Fibroblast of skin of abdomen (primary cell): ENCODE measurements around the gene VIPR2.
"Not testable (repeated sequence)": the region's sequence is repeated elsewhere in the genome, so short reads cannot be mapped to it uniquely, and the experiment has no call there.

Source experiments
- DNase-seq: peaks from one replicate; pipeline ENCODE4 v3.0.0-alpha.2; 2013

Gene VIPR2

DNA sequence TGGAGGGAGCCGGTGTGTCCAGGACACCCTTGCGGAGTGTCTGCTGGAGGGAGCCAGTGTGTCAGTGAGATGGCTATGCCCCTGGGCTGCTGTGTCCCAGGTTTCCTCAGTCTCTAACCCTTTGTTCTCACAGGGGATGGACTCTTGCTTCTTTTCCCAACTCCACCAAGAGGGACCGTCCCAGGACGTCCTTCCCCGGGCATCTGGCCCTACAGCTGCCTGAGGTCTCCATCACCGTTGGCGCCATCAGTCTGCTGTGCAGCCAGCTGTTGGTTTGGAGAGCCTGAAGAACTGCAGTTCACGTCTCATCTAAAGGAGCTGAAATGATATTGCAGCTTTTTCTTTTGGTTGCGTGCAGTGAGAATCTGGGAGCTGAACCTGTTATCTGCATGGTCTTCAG, 136.2 kb downstream of the VIPR2 start:
- no peak for DNase-seq

DNA sequence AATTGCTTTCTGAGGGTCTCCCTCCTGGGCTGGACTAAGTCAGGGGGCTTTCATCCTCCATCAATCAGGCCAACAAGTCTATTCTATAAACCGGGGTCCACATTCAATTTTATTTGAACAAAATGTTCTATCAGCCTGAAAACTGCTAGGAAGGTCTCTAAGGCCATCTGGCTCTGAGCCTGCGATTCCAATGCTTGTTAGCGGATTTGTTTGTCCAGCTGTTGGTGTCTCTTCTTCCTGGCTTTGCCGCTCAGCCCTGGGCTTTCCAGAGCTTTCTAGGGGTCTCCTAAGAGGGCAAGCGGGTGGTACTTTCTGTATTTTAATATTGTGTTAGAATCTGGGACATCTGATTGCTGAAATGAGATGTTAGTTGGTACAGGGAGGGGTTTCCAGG, 136.7 kb downstream of the VIPR2 start:
- no peak for DNase-seq

DNA sequence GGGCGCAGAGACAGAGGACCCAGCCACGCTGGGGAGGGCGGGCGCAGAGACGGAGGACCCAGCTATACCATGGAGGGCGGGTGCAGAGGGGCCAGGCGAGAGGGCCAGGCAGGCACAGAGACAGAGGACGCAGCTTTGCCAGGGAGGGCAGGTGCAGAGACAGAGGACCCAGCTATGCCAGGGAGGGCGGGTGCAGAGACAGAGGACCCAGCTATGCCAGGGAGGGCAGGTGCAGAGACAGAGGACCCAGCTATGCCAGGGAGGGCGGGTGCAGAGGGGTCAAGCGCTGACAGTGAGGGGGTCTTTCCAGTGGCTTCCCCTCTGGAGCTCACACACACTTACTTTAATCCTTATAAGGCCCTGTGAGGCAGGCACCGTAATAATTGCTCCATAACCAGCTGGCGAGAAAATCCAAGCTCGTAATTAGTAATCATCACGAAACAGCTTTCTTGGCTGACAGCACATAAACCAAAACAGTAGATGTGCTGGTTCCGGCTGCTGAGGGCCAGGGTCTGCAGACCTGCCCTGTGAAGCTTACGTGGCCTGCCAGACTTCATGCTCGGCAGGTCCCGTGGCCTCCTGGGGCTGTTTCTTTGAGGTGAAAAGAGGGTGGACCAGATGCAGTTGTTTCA, 137.2 kb downstream of the VIPR2 start:
- DNase-seq, result no peak

DNA sequence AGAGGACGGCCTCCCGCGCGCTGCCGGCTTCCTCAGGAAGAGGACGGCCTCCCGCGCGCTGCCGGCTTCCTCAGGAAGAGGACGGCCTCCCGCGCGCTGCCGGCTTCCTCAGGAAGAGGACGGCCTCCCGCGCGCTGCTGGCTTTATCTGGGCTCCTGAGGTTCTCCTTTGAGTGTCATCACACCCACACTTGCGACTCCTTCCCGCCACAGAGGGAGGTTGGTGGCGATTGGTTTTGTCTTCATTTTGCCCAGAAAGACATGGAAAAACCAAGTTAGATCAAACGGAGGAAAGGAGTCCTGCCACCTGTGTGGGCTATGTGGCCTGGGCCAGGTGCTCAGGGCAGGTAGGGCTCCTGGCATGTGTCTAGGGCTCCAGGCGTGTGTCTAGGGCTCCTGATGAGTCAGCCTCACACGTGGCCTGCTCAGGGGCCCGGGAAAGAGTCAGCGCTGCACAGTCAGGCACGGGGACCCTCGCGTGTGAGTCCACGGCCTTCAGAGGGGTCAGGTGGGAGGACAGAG, 138.0 kb downstream of the VIPR2 start:
- no peak for DNase-seq

DNA sequence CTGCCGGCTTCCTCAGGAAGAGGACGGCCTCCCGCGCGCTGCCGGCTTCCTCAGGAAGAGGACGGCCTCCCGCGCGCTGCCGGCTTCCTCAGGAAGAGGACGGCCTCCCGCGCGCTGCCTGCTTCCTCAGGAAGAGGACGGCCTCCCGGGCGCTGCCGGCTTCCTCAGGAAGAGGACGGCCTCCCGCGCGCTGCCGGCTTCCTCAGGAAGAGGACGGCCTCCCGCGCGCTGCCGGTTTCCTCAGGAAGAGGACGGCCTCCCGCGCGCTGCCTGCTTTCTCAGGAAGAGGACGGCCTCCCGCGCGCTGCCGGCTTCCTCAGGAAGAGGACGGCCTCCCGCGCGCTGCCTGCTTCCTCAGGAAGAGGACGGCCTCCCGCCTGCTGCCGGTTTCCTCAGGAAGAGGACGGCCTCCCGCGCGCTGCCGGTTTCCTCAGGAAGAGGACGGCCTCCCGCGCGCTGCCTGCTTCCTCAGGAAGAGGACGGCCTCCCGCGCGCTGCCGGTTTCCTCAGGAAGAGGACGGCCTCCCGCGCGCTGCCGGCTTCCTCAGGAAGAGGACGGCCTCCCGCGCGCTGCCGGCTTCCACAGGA, 138.6 kb downstream of the VIPR2 start:
- not testable (repeated sequence) for DNase-seq

DNA sequence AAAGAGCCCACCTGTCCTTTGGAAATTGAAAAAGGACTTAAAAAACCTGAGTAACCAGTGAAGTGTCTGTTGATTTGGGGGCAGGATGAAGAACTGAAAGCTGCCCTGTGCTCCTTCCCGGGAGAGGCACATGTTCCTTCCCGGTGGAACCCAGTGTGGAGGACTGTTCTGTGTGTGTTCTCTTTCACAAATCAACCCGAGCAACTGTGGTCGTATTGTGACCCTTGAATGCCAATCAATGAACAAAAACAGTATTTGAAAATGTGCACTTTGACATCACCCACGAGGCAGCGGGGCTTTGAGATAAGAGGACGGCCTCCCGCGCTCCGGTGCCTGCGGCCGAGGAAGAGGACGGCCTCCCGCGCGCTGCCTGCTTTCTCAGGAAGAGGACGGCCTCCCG, 139.0 kb downstream of the VIPR2 start:
- DNase-seq, result no peak

DNA sequence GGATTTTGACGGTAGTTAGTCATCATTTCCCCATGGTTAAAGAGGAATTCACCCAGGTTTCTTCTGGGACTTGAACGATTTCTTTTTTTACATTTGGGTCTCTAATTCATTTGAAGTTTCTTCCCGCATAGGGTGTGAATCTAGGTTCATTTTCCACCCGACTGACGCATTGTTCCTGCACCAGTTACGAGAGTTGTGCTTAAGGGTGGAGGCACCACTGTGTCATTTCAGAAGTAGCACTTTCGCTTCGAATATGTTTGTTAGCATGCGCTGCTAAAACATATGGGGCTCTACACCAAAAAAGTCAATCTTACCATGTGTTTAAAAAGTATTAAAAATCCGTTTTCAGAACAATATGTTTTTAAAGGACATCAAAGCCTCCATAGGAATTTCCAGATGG, 140.3 kb downstream of the VIPR2 start:
- no peak for DNase-seq

DNA sequence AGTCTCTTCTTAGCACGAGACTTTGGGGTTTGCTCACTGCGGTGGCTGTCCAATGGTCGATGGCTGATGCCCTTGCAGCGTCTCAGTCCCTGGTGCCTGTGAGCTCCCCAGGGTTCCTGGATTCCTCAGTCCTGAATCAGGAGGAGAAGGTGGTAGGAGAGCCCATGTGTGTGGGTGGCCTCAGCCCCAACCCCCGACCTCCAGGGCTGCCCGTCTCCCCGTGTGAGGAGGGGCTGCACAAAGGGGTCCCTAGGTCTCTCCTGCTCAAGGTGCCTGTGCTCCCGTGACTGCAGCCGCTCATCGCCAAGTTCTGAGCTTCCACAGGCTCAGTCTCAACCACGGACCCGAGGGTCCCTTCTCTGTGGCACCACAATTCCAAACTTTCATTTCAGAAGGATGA, 142.9 kb downstream of the VIPR2 start:
- DNase-seq, result no peak

DNA sequence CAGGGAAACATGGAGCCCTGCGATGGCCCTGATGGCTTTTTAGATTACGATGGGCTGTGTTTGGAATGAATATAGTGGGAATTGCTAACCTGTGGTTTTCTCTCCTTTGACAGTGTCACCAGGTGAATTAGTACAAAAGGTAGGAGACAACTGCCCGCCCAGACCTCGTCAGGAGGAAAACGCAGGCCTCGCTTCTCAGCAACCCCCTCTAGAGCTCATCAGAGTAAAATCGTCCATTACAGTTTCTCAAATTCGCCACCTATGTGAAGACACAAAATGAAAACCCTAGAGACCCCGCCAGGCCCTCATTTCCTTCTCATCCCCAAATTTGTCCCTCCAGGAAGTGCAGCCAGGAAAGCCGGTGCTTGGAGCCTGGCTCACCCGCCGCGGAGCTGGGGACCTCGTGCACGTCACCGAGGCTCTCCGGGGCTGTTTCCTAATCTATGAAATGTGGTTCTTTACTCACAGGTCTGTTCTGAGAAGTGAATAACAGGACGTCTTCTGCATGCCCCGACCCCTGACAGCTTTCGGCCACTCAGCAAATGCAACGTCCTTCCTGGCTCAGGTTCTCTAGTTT, 143.7 kb downstream of the VIPR2 start:
- no peak for DNase-seq

DNA sequence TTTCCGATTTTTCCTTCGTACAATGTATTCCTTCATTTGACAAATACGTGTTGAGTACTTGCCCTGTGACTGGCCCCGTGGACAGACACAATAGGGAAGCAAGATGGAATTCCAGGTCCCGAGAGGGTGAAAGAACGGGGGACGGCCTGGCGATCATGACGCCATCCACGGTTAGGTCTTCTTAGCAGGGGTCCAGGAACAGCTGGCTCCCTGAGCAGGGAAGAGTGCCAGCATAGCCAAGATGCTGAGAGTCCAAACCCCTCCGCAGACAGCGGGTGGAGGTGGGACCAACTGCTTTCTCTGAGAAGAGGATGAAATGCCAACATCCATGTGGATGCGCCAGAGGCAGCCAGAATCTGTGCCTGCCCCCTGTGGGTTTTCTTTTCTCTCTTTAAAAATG, 144.6 kb downstream of the VIPR2 start:
- DNase-seq, result no peak

DNA sequence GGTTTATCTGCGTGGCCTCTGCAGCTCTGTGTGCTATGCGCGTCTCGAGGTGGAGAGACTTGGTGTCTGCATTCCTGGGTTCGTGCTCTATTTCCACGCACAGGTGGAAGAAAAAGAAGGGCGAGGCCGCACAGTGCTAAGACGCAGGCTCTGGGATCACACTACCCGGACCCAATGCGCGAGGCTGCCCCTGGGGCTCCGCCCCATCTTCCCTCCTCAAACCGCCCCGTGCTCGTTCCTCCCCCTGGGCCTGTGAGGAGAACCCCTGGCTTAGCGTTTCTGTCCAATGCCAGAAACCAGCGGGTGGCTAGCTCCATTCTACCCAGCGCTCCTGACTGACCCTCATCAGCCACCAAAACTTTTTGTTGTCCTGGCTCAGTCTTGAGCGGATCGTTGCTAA, 145.2 kb downstream of the VIPR2 start:
- no peak for DNase-seq

DNA sequence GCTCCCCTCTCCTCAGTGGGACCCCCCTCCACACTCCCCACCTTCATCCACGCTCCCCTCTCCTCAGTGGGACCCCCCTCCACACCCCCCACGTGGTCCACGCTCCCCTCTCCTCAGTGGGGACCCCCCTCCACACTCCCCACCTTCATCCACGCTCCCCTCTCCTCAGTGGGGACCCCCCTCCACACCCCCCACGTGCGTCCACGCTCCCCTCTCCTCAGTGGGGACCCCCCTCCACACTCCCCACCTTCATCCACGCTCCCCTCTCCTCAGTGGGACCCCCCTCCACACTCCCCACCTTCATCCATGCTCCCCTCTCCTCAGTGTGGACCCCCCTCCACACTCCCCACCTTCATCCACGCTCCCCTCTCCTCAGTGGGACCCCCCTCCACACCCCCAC, 146.4 kb downstream of the VIPR2 start:
- DNase-seq, result not testable (repeated sequence)

DNA sequence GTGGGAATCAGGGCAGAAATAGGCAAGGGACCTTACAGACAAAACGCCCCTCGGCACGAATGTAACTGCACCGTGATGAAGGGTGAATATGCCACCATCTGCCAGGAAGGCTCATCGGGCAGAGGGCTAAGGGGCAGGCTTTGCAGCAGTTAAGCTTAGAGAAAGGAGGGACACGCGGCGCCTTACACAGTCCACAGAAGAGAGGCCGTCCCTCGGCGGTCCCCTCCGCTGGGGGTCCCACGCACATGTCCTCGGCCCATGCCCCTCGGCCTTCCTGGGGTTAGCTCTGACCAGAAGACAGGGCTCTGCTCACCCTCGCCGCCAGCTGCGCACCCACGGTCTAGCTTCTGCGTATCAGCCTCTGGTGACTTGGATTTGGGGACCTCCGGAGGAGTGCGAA, 147.2 kb downstream of the VIPR2 start:
- no peak for DNase-seq

DNA sequence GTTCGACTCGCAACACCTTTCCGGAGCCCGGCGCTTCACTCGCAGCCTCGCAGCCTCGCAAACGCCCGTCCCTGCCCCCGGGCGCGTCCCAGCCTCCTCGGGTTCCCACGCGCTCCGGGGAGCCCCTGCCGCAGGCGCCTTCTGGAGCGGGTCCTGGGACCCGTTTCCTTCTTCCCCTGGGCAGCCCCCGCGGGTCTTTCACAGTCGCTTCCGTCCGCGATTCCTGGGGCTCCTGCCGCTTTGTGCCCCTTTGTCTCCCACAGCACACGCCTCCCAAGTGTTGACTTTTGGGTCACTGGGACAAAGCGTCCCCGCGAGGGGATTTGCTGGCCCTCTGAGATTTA, 147.6 kb downstream of the VIPR2 start:
- no peak for DNase-seq

DNA sequence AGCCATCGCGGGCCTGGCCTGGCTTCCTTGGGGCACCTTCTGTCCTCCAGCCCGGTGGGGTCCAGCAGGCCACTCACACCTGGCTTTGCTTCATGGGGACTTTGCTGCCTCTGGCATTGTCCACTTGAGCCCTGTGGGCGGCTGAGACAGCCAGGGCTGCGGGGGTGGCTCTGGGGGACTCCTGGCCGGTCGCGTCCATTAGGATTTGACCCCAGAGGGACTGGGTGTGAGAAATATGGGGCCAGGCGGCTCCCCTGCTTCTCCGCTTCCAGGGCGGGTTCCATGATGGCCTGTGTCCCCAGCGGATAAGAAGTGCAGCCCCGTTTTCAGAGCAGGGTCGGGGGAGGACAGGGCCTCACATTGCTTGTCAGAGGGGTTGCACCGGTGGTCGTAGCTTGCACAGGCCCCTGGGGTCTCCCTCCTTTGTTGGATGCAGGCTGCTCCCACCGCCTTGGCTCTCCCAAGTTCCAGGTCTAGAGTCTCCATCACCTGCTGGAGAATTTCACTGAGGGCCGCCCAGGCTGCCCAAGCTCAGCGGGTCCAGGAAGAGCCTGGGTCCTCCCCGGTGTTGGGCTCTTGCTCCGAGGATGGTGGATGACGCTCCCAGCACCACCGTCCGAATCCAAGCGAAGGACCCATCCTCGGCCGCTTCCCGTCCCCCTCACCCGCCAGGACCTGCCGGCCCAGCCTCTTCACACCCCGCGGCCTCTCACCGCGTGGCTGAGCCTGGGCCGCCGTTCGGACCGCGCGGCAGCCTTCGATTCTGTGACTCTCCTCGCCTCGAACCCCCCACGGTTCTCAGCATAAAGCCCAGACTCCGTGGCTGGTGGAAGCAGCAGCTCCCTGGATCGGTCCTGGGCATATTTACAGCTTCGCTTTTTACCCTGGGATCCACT, 148.2 kb downstream of the VIPR2 start:
- DNase-seq, result no peak

DNA sequence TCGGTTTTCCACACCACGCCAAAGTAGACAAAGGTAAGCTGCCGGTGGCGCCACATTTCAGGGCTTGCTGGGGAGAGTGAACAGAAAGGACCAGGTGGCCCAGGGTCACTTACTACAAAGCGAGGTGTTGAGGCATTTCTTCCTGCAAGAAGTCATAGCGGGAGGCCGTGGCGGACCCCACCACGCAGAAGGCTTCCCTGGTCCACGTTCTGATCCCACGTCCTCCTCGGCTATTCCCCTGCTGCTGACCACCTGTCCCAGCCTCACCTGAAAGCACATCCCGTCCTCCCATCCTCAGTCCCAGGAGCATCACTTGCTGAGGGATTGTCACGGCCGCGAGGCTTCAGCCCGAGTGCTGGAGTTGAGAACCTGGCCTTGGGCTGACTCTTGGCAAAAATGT, 149.2 kb downstream of the VIPR2 start:
- DNase-seq, result no peak

DNA sequence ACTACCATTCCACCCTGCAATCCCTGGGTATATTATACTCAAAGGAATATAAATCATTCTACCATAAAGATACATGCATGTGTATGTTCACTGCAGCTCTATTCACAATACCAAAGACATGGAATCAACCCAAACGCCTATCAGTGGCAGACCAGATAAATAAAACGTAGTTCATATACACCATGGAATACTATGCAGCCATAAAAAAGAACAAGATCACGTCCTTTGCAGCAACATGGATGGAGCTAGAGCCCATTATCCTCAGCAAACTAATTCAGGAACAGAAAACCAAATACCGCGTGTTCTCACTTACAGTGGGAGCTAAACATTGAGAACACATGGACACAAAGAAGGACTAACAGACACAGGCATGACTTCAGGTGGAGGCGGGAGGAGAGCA, 150.0 kb downstream of the VIPR2 start:
- no peak for DNase-seq

DNA sequence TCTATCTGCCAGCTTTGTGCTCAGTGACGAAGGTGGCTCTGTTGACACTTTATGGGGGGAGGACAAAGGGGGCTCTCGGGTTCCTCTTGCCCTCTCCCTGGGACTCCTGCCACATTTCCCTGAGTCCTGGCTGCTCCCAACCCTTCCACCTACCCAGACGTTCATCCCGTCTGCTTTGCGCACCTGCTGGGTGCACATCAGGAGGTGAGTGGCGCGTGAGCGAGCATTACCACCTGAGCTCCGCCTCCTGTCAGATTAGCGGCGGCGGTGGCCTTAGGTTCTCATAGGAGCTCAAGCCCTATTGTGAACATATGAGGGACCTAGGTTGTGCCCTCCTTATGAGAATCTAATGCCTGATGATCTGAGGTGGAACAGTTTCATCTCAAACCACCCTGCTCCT, 151.1 kb downstream of the VIPR2 start:
- DNase-seq, result no peak

DNA sequence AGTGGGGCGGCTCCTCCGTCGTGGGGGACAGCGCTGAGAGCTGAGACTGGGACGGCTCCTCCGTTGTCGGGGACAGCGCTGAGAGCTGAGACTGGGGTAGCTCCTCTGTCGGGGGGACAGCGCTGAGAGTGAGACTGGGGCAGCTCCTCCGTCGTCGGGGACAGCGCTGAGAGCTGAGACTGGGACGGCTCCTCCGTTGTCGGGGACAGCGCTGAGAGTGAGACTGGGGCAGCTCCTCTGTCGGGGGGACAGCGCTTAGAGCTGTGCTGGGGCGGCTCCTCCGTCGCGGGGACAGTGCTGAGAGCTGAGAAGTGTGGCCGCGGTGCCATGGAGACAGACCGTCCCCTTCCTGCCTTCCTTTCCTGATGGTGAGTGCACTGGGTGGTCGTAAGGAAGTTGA, 151.9 kb downstream of the VIPR2 start:
- no peak for DNase-seq

DNA sequence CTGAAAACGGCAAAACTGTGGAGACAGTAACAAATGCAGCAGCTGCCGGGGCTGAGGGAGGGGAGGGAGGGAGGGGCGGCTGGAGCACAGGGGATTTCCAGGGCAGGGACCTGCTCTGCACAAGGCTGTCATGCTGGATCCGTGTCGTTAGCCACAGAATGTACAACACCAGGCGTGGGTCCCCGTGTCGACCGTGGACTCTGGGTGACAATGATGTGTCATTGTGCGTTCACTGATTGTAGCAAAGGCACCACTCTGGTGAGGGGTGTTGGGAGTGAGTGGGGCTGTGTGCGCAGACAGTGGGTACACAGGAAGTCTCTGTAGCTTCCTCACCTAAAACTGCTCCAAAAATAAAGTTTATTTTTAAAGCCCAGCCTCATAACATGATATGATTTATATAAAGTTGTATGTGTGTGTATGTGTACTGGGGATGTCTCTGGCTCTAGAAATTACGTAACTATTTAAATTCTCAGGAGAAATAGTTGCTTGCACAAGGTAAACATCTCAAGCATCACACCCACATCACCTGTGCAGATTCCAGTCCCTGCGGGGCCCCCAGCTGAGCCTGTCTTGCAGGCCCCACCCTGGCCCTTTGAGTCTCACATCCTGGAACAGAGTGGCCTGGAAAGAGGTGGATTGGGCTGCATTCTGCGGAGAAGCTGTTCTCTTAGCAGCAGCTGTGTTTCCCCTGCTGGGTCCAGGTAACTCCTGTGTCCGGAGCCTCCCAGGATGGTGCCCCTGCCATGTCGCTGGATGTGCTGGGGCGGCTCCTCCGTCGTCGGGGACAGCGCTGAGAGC, 152.6 kb downstream of the VIPR2 start:
- no peak for DNase-seq

DNA sequence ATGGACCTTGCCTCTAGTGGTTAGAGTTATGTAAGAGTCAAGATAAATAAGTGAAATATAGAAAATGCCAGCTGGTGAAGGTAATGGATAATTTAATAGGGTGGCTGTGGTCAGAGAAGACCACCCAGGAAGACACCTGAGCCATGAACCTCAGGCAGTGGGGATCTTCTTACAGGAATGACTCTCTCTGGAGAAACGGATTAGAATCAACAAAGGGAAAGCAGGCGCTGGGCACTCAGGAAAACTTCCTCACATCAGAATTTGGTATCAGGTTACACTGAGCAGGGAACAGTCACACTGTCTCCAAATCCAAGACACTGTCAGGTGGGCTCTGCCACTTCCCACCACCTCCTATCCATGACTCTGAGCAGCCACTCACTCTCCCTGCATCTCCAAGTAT, 155.7 kb downstream of the VIPR2 start:
- no peak for DNase-seq

DNA sequence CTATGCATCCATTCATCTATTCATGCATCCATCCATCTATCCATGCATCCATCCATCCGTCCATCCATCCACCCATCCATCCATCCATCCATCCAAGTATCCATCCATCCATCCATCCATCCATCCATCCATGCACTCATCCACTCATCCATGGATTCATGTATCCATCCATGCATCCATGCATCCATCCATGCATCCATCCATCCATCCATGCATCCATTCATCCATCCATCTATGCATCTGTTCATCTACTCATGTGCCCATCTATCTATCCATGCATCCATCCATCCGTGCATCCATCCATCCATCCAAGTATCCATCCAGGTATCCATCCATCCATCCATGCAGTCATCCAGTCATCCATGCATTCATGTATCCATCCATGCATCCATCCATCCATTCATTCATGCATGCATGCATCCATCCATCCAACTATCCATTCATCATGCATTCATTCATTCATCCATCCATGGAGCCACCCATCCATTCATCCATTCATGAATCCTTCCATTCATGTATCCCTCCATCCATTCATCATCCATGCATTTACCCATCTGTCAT, 156.3 kb downstream of the VIPR2 start:
- no peak for DNase-seq
